HG02884 (cell line): ENCODE results near the gene PRKAG2.
"Not testable (repeated sequence)": the region's sequence is repeated elsewhere in the genome, so short reads cannot be mapped to it uniquely, and the experiment has no call there.

Experiments
- ATAC-seq: cut with Tn5 transposase; IDR thresholded peaks from one replicate; pipeline ENCODE4 v1.9.1; 2021; ENCODE audit warnings: mild to moderate bottlenecking, moderate library complexity; ENCODE audit not compliant: unreplicated experiment

The PRKAG2 gene

GRCh38 chr7:151575410-151575809 is 301.5 kb downstream of the PRKAG2 start:
- ATAC-seq: no peak

DNA sequence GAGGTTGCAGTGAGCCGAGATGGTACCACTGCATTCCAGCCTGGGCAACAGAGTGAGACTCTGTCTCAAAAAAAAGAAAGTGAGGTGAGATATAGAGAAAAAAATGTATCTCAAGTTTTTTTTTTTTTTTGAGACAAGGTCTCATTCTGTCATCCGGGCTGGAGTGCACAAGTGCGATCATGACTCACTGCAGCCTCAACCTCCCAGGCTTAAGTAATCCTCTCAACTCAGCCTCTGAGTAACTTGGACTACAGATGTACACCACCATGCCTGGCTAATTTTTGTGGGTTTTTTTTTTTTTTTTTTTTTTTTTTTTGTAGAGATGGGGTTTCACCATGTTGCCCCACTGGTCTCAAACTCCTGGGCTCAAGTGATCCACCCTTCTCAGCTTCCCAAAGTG is 303.9 kb downstream of the PRKAG2 start:
- not testable (repeated sequence) for ATAC-seq

DNA sequence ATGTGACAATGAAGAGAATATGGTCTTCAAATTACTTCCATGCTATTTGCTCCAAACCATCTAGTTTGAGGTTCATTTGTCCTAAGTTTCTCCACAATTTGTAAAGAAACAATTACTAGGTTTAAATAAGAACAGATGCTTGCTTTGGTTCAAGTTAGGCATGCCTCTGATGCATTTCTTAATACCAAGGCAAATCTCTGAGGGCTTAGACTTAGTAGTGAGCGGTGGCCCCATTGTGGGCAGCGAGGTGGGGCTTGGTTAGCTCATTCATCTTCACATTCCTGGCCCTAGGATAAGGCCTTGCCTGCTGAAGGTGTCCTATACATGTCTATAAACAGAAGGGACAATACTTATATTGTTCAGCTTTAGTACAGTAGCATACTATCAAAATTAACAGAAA is 304.8 kb downstream of the PRKAG2 start:
- ATAC-seq: no peak

DNA sequence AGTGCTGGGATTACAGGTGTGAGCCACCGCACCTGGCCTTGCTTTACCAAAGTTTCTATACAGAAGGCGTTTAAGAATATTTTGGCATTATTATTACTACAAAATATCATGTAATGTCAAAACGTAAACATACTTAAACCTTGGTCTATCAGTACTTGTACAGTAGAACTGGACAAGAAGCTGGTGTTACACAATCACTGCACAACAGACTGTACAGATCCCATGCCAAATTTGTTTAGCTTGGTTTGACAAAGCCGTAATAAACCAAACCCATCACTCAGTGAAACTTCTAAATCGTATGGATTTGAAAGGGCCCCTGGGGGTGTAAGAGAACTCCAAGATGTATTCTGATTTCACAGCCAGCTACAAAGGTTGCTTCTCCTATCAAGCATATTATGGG is 305.4 kb downstream of the PRKAG2 start:
- no peak for ATAC-seq

- ATAC-seq: no peak
These were observed 306.5 kb downstream of the PRKAG2 start for GRCh38 chr7:151570366-151570915.

DNA sequence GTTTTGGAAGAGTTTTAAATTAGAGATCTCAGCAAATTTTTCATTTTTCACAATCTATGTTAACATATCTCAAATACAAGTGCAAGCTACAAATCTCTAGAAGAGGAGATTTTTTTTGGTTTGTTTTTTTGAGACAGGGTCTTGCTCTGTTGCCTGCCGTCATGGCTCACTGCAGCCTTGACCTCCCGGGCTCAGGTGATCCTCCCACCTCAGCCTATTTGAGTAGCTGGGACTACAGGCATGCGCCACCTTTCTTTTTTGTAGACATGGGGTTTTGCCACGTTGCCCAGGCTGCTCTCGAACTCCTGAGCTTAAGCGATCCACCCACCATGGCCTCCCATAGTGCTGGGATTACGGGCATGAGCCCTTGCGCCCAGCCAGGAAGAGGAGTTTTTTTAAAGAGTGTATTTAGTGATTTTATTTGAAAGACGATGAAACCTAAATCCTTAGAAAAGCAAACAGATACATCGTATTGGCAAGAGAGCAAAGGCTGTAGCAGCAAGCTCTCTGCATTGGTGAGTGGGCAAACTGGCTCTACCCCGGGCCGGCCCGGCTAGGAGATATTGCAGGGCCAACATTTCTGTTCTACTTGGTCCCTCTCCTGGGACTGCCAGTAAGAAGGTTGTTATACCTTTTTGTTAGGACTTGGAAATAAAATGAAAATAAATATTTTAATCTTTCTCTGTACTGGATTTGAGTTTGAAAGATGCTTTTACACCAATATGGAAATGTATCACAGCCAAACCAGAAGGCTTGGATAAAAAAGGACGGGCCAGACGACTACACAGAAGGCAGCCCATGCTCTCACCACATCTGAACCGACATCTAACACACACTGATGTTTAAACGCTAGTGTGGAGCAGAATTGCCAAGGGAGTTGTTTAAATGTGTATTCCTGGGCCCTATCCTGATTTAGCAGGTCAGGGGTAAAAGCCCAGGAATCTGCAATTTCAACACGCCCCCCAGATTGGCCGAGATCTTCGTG is 307.7 kb downstream of the PRKAG2 start:
- ATAC-seq: no peak

DNA sequence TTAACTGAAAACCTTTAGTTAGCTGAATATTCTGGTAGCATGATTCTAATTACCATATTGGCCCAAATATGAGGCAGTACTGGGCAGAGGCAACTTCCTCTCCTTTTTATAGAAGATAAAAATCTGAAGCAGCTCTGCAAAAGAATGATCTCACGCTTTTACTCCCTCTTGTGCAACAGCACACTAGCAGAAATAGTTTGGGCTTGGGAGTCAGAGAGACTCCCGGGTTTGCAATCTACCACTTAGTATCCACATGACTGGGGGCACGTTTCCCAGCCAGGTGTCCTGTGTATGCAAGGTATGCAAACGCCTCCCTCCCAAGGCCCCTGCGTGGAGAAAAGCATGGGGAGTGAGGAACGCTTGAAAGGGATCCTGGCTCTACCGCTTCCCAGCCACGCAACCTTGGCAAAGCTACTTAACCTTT is 310.0 kb downstream of the PRKAG2 start:
- ATAC-seq: no peak

- no peak for ATAC-seq
These were observed 311.4 kb downstream of the PRKAG2 start for GRCh38 chr7:151565541-151565940.

GRCh38 chr7:151560243-151560642 is 316.7 kb downstream of the PRKAG2 start:
- ATAC-seq: no peak

DNA sequence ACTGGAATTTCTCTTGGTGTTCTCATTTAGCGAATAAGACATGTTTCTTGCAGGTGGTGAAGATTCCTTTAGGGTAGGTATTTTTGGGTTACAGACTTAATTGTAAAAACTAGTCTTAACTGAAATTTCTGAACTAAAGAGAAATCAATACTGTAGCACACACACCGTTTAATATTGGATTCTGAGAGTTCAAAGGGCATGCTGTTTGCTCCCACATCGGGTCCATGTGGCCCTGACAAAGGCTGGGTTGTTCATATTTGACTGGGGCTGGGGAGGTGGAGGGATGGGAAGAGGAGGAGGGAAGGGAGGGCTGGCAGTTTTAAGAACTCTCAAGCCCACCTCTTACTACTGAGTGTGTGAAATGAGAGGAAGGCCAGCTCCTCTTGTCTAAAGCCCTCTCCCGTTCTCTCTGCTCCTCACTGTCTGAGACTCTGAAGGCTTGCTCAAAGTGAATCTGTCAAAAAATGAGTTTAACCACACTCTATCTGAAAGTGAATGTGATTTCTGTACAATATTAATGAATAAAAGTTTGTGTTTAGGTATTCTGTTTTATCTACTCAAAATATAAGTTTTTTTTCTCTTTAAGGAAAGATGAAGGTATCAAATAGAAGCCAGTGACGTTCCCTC is 317.2 kb downstream of the PRKAG2 start:
- no peak for ATAC-seq

GRCh38 chr7:151558575-151558974 is 318.3 kb downstream of the PRKAG2 start:
- ATAC-seq: no peak

GRCh38 chr7:151556592-151556991 is 320.3 kb downstream of the PRKAG2 start:
- no peak for ATAC-seq

DNA sequence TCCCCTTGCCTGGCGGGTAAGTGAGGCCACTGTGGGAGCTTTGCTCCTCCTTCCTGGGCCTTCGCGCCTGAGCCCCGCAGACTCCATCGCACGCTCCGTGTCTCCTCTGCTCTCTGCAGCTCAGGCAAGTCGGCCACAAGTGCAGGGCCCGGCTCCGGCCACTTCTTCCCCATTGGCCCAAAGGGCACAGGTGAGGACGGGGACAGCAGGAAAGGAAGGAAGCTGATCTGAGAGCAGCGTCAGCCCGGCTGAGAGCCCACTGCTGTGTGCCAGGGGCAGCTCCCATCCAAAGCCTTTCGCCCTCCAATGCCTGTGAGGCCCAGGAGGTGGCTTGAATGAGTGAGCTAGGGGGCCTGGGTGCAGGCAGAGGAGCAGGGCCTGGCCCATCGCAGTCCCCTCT is 323.6 kb downstream of the PRKAG2 start:
- no peak for ATAC-seq

DNA sequence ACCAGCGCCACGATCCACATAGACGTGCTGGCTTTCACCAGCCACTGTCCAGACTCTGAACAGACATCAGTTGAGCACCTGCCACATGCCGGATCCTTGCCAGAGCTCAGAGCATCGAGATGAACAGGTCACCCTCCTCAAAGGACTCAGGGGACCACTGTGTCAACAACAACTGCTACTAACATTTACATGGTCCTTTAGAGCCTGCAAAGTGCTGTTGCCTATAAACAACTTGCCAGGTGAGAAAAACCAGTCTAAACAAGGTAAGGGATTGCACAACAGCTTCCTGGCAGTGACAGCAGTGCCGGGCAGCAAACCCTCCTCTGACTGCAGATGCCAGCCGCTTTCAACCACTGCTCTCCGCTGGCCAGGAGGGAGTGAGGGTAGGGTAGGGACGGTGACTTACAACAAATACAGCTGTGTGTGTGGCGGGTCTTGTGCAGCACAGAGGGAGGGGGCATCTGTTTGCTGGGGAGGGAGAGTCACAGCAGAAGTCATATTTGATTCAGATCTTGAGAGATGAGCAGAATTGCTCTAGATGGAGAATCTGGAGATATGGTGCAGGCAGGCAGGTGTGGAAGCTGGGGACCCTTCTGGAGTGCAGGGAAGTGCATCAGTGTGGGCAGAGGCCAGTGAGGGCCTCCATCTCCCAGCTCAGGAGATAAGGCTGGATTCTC is 324.4 kb downstream of the PRKAG2 start:
- no peak for ATAC-seq

DNA sequence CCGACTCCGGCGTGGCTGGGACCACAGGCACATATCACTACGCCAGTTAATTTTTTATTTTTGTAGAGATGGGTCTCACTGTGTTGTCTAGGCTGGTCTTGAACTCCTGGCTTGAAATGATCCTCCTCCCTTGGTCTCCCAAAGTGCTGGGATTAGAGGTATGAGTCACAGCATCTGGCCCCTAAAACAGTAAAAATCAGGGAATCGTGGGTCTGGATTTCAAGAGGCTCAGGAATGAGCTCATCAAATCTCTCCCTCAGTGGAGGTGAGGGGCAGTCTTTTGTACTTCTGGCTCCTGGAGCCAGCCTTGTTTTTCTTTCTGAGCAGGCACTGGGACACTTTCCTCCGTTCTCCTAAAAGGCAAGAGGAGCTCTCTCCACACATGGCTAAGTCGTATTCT is 325.1 kb downstream of the PRKAG2 start:
- no peak for ATAC-seq

DNA sequence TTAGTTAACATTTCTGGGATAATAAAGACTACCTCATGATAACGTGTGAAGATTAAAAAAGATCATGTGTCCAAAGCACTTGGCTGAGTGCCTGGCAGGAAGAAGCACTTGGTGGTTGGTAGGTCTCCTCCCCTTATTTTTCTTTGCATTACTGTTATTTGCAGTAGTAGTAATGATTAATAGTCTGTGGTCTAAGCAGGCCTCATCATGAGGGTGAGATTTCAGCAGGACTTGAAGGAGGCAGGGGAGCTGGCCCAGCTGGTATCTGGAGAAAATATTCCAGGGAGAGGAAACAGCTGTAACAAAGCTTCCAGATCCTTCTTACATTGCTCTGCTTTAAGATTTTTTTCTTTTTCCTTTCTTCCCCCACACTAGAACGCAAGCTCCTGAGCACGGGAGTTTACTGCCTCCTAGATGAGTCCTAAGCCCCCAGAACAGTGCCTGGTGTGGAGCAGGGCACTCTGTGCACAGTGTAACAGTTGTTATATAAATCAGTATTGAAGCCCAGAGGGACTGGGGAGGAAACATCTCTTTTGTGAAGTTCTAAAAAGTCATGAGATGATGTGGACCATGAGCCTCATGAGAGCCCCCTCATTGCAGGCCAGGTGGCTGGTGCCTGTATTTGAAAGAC is 326.1 kb downstream of the PRKAG2 start:
- ATAC-seq: no peak

DNA sequence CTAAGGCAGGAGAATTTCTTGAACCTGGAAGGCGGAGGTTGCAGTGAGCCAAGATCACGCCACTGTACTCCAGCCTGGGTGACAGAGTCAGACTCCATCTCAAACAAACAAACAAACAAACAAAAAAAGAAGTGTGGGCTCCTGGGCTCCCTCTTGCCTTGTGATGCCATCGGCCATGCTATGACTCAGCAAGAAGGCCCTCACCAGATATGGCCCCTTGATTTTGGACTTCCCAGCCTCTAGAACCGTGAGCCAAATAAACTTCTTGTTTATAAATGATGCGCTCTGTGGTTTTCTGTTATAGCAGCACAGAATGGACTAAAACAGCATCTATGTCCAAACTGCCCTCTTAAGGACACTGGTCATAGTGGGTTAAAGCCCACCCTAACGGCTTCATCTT is 327.3 kb downstream of the PRKAG2 start:
- no peak for ATAC-seq

DNA sequence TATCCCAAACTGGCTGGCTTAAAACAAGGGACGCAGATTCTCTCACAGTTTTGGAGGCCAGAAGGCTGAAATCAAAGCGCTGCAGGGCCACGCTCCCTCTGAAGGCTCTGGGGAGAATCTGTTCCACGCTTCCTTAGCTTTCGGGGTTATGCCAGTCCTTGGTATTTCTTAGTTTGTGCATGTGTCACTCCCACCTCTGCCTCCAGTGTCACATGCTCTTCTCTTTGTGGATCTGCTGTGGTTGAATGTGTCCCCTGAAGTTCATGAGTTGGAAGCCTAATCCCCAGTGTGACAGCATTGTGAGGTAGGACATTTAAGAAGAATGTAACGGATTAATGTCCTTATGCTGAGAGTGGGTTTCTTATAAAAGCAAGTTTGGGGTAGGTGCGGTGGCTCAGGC is 327.8 kb downstream of the PRKAG2 start:
- no peak for ATAC-seq

DNA sequence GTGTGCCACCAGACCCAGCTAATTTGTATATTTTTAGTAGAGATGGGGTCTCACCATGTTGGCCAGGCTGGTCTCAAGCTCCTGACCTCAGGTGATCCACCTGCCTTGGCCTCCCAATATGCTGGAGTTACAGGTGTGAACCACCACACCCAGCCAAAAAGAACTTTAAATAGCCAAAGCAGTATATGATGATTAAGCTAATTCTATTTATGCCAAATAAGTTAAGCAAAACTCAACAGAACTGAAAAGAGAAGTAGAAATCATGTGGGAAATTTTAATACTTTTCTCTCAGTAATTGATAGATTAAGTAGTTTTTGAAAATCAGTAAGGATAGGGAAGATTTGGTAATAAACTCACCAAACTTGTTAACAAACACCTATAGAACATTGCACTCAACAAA is 332.7 kb downstream of the PRKAG2 start:
- ATAC-seq: no peak

GRCh38 chr7:151542606-151543130 is 334.2 kb downstream of the PRKAG2 start:
- no peak for ATAC-seq
